Endothelial cell of umbilical vein (primary cell): ENCODE measurements around the gene PAX3. TPM values are rescaled to one million over a fixed set of nuclear protein-coding genes. Genes with fewer than 3 reads are reported as not detected.

Experiments used
- BruUV-seq: library from RNA; stranded (reverse); fragments of 400-500 nt; replicated peaks from 2 replicates; lab custom pipeline; 2021; lab: Mats Ljungman, UMichigan
- CTCF ChIA-PET: fragments of 300-600, 350-600 bp; sonication (Branson Sonifier 250); formaldehyde crosslinking; loops from one replicate; lab custom pipeline; 2021; ENCODE audit warnings: antibody characterized with exemption, inconsistent platforms; lab: Charles Lee
- POLR2A ChIA-PET: fragments of 300-600, 350-600 bp; sonication (Branson Sonifier 250); formaldehyde crosslinking; loops from one replicate; lab custom pipeline; 2021; ENCODE audit warnings: antibody characterized with exemption, inconsistent platforms; lab: Charles Lee
- DNase-seq: peaks from one replicate; pipeline ENCODE4 v3.0.0-alpha.2; 2011; ENCODE audit warnings: low read depth, low spot score
- FAIRE-seq: peaks from 2 replicates; lab custom pipeline; 2011; peaks lifted over from hg19 to GRCh38; lab: Jason Lieb, UNC
- H2AFZ ChIP-seq: 2 replicates; pipeline ENCODE4 v1.6.0; 2012; ENCODE audit warnings: low read depth, low read length, control low read depth, inconsistent platforms
- H3K27ac ChIP-seq: 2 replicates; pipeline ENCODE4 v1.5.1; 2011; ENCODE audit warnings: low read depth, mild to moderate bottlenecking, control low read depth, low read length, moderate library complexity; ENCODE audit not compliant: insufficient read depth
- H3K27me3 ChIP-seq, 2 experiments: 2 replicates each; pipeline versions ENCODE4 v1.6.0 to v1.6.1; 2011; ENCODE audit warnings: low read length in 2 of 2, mixed read lengths in 1 of 2; ENCODE audit not compliant: control insufficient read depth in 2 of 2, insufficient read depth in 2 of 2
- H3K36me3 ChIP-seq, 2 experiments: 2 replicates in 1 of 2; 3 replicates in 1 of 2; pipeline ENCODE4 v1.5.1; 2011; ENCODE audit warnings: low read length in 2 of 2, mild to moderate bottlenecking in 1 of 2, moderate library complexity in 1 of 2; ENCODE audit not compliant: control insufficient read depth in 2 of 2, insufficient read depth in 2 of 2; ENCODE audit errors: extremely low read depth in 1 of 2
- H3K4me1 ChIP-seq: 3 replicates; pipeline ENCODE4 v1.5.1; 2011; ENCODE audit warnings: mild to moderate bottlenecking, low read length; ENCODE audit not compliant: control insufficient read depth, insufficient read depth; ENCODE audit errors: extremely low read depth
- H3K4me2 ChIP-seq: 2 replicates; pipeline ENCODE4 v1.6.1; 2011; ENCODE audit warnings: low read length, control low read depth, mixed read lengths; ENCODE audit not compliant: insufficient read depth
- H3K4me3 ChIP-seq, 3 experiments: fragments of 200-600 bp in 1 of 3; sonication (generic), shearing (Covaris generic) in 1 of 3; replicated peaks in 1 of 3; 2 replicates each; pipeline ENCODE4 v1.5.1; 2011 to 2016; ENCODE audit warnings: control low read depth in 3 of 3, low read length in 3 of 3, mild to moderate bottlenecking in 2 of 3, inconsistent platforms in 1 of 3, low read depth in 1 of 3, moderate library complexity in 1 of 3; ENCODE audit not compliant: insufficient read depth in 1 of 3
- H3K79me2 ChIP-seq: 2 replicates; pipeline ENCODE4 v1.6.0; 2012; ENCODE audit warnings: low read length, inconsistent platforms; ENCODE audit not compliant: control insufficient read depth, insufficient read depth
- H3K9ac ChIP-seq: replicated peaks from 2 replicates; pipeline ENCODE3; 2011; ENCODE audit warnings: low read length, control low read depth; ENCODE audit not compliant: insufficient read depth; ENCODE audit errors: extremely low read depth
- H3K9me1 ChIP-seq: replicated peaks from 3 replicates; pipeline ENCODE4 v1.6.0; 2011; ENCODE audit warnings: mild to moderate bottlenecking, low read length; ENCODE audit not compliant: control insufficient read depth, insufficient read depth; ENCODE audit errors: extremely low read depth
- H3K9me3 ChIP-seq: replicated peaks from 2 replicates; pipeline ENCODE4 v1.5.1; 2012; ENCODE audit warnings: low read length, inconsistent platforms; ENCODE audit not compliant: control insufficient read depth, insufficient read depth
- H4K20me1 ChIP-seq: replicated peaks from 2 replicates; pipeline ENCODE3; 2011; ENCODE audit warnings: mild to moderate bottlenecking, low read length; ENCODE audit not compliant: control insufficient read depth, insufficient read depth; ENCODE audit errors: extremely low read depth
- CTCF ChIP-seq, 2 donors: IDR thresholded peaks; 1 replicate in 1 of 2; 2 replicates in 1 of 2; pipeline ENCODE4 v1.5.1; 2011; ENCODE audit warnings: low read length in 2 of 2, mild to moderate bottlenecking in 2 of 2, moderate library complexity in 2 of 2, control low read depth in 1 of 2, inconsistent platforms in 1 of 2, low read depth in 1 of 2; ENCODE audit not compliant: insufficient read depth in 1 of 2; ENCODE audit errors: extremely low read depth in 1 of 2
- EZH2 ChIP-seq: IDR thresholded peaks from 2 replicates; pipeline ENCODE4 v1.6.1; 2012; ENCODE audit warnings: borderline replicate concordance, low read depth, mild to moderate bottlenecking, moderate library complexity, low read length, inconsistent platforms; ENCODE audit not compliant: severe bottlenecking
- FOS ChIP-seq: IDR thresholded peaks from 2 replicates; pipeline ENCODE4 v1.6.1; 2011; ENCODE audit warnings: mild to moderate bottlenecking, low read length, moderate library complexity, borderline replicate concordance; ENCODE audit not compliant: insufficient read depth
- JUN ChIP-seq: IDR thresholded peaks from 2 replicates; pipeline ENCODE4 v1.6.1; 2011; ENCODE audit warnings: borderline replicate concordance, low read depth; ENCODE audit not compliant: insufficient read length, insufficient read depth
- MYC ChIP-seq: IDR thresholded peaks from one replicate; pipeline ENCODE4 v1.6.1; 2011; ENCODE audit warnings: mild to moderate bottlenecking, low read depth, low read length
- POLR2A ChIP-seq: IDR thresholded peaks from 2 replicates; pipeline ENCODE4 v1.6.1; 2012; ENCODE audit warnings: low read depth, mild to moderate bottlenecking, control low read depth, low read length
- POLR2AphosphoS5 ChIP-seq: IDR thresholded peaks from 2 replicates; pipeline ENCODE4 v1.6.1; 2012; ENCODE audit warnings: low read depth, mild to moderate bottlenecking, control low read depth, low read length, moderate library complexity; ENCODE audit not compliant: insufficient read depth
- dilution Hi-C: fragments of 300-500 bp; cut with MboI; formaldehyde crosslinking; loops from one replicate; pipeline ENCODE4 v1.15.0; 2019; ENCODE audit warnings: low sequenced_read_pairs; ENCODE audit not compliant: extremely low pct_ligation_motif_present
- intact Hi-C: fragments of 100-400 bp; cut with micrococcal nuclease; formaldehyde crosslinking; loops from one replicate; pipeline ENCODE4 v1.10.0; 2022
- polyA plus RNA-seq, 4 experiments: library from polyadenylated mRNA; depleted of rRNA in 3 of 4; stranded (reverse) in 3 of 4; unstranded in 1 of 4; fragments of >200 nt; gene quantifications; 2 replicates each; pipeline versions ENCODE4 v1.2.1 to v1.2.3, GENCODE V29; 2011 to 2012; ENCODE audit warnings: missing spikeins in 1 of 4
- total RNA-seq: library from RNA; stranded (reverse); gene quantifications from 2 replicates; pipeline ENCODE4 v1.2.3, GENCODE V29; 2021

PAX3 gene
- total and polyA plus RNA-seq, 2 donors (not counting 3 experiments of a cell fraction or from before 2014, with no cell fraction given): not detected

- Histone ChIP-seq H2AFZ (no peak overlapping the region), H3K36me3 (no peaks in the 10 kb centered on the region), H3K79me2 (no peaks in the 10 kb centered on the region), H3K4me2 (no peak overlapping the region), H3K9ac (no peak overlapping the region), H3K4me3 (no peak overlapping the region), H3K9me1 (no peaks in the 10 kb centered on the region), H3K9me3 (no peaks in the 10 kb centered on the region), H4K20me1 (no peaks in the 10 kb centered on the region), H3K27me3 (peaks cover 0 to 30% of the 10 kb centered on the region in 2 experiments), H3K4me1 (no peaks in the 10 kb centered on the region), H3K27ac (no peak overlapping the region)
- FAIRE-seq: no peak
- ChIA-PET CTCF (interaction anchor here (1.4 kb wide), 1 partner anchor 8 kb away, joined by 3 read pairs; no protein-coding TSS in a partner anchor), POLR2A (no interaction called here)
- TF ChIP-seq POLR2AphosphoS5 (no peak), MYC (no peak), CTCF (IDR thresholded peaks at IDR 0.05; ENCODE audit: extremely low read depth in 1 of 2, insufficient read depth in 1 of 2, low read depth in 1 of 2, low read length in 2 of 2) (no peak), EZH2 (no peak)
- intact Hi-C loops (no loop called here), dilution Hi-C loops (no loop called here)
- BruUV-seq: no TSS peak
- no peak for DNase-seq
These were observed 17.3 kb downstream of the PAX3 start for GRCh38 chr2:222281506-222281905.

GRCh38 chr2:222280795-222281194, 18.0 kb downstream of the PAX3 start:
- no TSS peak for BruUV-seq
- Histone ChIP-seq H3K4me2 (no peak overlapping the region), H3K4me3 (no peak overlapping the region), H3K4me1 (no peaks in the 10 kb centered on the region), H3K9ac (no peak overlapping the region), H3K27me3 (peaks cover 0 to 25% of the 10 kb centered on the region in 2 experiments), H2AFZ (no peak overlapping the region), H3K36me3 (no peaks in the 10 kb centered on the region), H4K20me1 (no peaks in the 10 kb centered on the region), H3K9me3 (no peaks in the 10 kb centered on the region), H3K79me2 (no peaks in the 10 kb centered on the region), H3K27ac (no peak overlapping the region), H3K9me1 (no peaks in the 10 kb centered on the region)
- dilution Hi-C loops (no loop called here), intact Hi-C loops (no loop called here)
- ChIA-PET POLR2A (no interaction called here), CTCF (no interaction called here)
- DNase-seq (no peak), FAIRE-seq (no peak)
- TF ChIP-seq CTCF (IDR thresholded peaks at IDR 0.05; ENCODE audit: extremely low read depth in 1 of 2, insufficient read depth in 1 of 2, low read depth in 1 of 2, low read length in 2 of 2) (no peak), POLR2A (no peak), MYC (no peak), POLR2AphosphoS5 (no peak), JUN (no peak), EZH2 (no peak), FOS (no peak)
